Ovary (tissue), 9 donors: Measurements from ENCODE around the gene CDYL2. TPM values are rescaled to one million over a fixed set of nuclear protein-coding genes. Genes with fewer than 3 reads are reported as not detected.

Experiments used
- DNase-seq, 5 donors: peaks; one replicate each; pipeline ENCODE4 v3.0.0-alpha.2; 2019 to 2020
- H3K27ac ChIP-seq, 2 donors: fragments of 200-600 bp; one replicate each; pipeline versions ENCODE4 v1.5.1 to v1.8.0; 2019 to 2022
- H3K27me3 ChIP-seq: fragments of 200-600 bp; one replicate; pipeline ENCODE4 v1.8.0; 2022
- H3K36me3 ChIP-seq: fragments of 200-600 bp; sonication (generic); one replicate; pipeline ENCODE4 v1.5.1; 2019
- H3K4me1 ChIP-seq: one replicate; pipeline ENCODE4 v1.8.1; 2013; ENCODE audit warnings: mild to moderate bottlenecking, moderate library complexity; ENCODE audit not compliant: insufficient read depth
- H3K4me3 ChIP-seq: fragments of 200-600 bp; sonication (generic); one replicate; pipeline ENCODE4 v1.5.1; 2017
- H3K9me3 ChIP-seq, 2 donors: fragments of 200-600 bp in 1 of 2; sonication (generic) in 1 of 2; one replicate each; pipeline versions ENCODE4 v1.5.1 to v1.8.1; 2013 to 2019; ENCODE audit warnings: mild to moderate bottlenecking in 1 of 2, moderate library complexity in 1 of 2
- EP300 ChIP-seq: sonication (generic); formaldehyde crosslinking; IDR thresholded peaks from one replicate; pipeline ENCODE4 v1.6.1; 2017; ENCODE audit warnings: antibody characterized with exemption
- POLR2A ChIP-seq: fragments of 450-650 bp; IDR thresholded peaks from one replicate; pipeline ENCODE4 v1.6.1; 2017; ENCODE audit warnings: antibody characterized with exemption, mild to moderate bottlenecking, moderate library complexity
- WGBS, 3 donors: extraction: QIAGEN DNeasy Blood & Tissue Kit in 1 of 3; methylation state at CpG; one replicate each; pipeline versions ENCODE4 v1.1.5 to v1.1.7; 2013 to 2017; 5-methylcytosine and 5-hydroxymethylcytosine counted together
- intact Hi-C, 4 donors: fragments of 100-400 bp; cut with DNase I; formaldehyde crosslinking; loops; one replicate each; pipeline versions ENCODE4 v1.11.0 to v1.15.1; 2022 to 2023
- polyA plus RNA-seq, 2 donors: library from polyadenylated mRNA; stranded (reverse); fragments of 200-250 nt in 1 of 2; fragments of 350-450 nt in 1 of 2; fragmentation: Illumina TruSeq in 1 of 2; extraction: RNeasy Lipid Tissue Mini Kit (QIAGEN cat#74804) in 1 of 2; gene quantifications; one replicate each; pipeline ENCODE4 v1.2.3, GENCODE V29; 2013 to 2014
- total RNA-seq, 7 donors: library from RNA; depleted of rRNA in 2 of 7; stranded (reverse); fragments of >200 nt in 2 of 7; fragmentation: NEBNext Ultra II Directional in 3 of 7; extraction: Animal tissue kit (Norgen Biotek cat#: 25700) in 3 of 7; gene quantifications; one replicate each; pipeline versions ENCODE4 v1.1.0 to v1.2.4, GENCODE V29; 2016 to 2023
- TF ChIP-seq, protein P1 (sequence below), 3 donors: fragments of 450-650 bp in 2 of 3; fragments of 200-600 bp in 1 of 3; IDR thresholded peaks; one replicate each; pipeline versions ENCODE4 v1.5.1 to v1.8.0; 2016 to 2022; ENCODE audit warnings: antibody characterized with exemption in 3 of 3, mild to moderate bottlenecking in 1 of 3
- donor health status: DM: no; HTN: no; CAD: no; lungs with moderate emphysema.
- donor health status: DM: no; HTN: no; CAD: no.
- donor health status: Bipolar disorder and iron deficiency.
- donor health status: DM: yes; HTN: yes; CAD: no.
- donor health status: DM: no; HTN: no; CAD: no.
- donor health status: DM: yes; HTN: yes; CAD: no.

The CDYL2 gene
- total and polyA plus RNA-seq, 9 donors, result 0.48 to 4.4 (median 1.8) TPM

DNA sequence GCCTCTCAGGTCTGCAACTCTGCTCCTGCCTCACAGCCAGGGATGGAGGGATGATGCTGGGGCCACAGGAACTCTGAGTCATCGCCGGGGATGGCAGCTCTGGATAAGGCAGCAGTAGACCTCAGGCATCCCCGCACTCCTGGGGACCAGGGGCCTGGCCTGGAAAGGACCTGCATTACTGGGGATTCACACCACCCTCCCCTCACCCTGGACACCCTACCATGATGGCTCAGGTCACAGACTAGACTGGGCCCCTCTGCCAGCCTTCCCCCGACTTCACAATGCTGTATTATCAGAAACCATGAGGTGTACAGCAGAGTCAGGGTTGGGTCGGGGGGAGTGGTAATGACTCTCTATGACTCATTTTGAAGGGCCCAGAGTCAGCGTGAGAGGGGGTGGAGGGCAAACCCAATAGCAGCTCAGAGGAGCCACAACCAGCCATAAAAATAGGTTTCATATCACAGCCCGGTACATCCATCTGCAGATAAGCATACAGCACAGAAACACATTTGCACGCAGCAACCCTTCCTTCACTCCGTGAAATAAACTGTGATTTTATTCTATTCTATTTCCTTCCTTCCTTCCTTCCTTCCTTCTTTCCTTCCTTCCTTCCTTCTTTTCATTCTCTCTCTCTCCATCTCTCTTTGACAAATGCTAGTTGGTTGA, 234.8 kb downstream of the CDYL2 start:
- Histone ChIP-seq H3K9me3 (no peaks in the 10 kb centered on the region), H3K4me1 (no peaks in the 10 kb centered on the region), H3K36me3 (no peaks in the 10 kb centered on the region), H3K27me3 (no peaks in the 10 kb centered on the region), H3K4me3 (no peak overlapping the region), H3K27ac (no peak overlapping the region)
- WGBS, 3 donors, result 54 to 70% (median 57%) methylated on average over 9 of the region's 9 CpGs
- no peak for TF ChIP-seq POLR2A
- TF ChIP-seq EP300, result no peak
- TF ChIP-seq, protein P1, sequence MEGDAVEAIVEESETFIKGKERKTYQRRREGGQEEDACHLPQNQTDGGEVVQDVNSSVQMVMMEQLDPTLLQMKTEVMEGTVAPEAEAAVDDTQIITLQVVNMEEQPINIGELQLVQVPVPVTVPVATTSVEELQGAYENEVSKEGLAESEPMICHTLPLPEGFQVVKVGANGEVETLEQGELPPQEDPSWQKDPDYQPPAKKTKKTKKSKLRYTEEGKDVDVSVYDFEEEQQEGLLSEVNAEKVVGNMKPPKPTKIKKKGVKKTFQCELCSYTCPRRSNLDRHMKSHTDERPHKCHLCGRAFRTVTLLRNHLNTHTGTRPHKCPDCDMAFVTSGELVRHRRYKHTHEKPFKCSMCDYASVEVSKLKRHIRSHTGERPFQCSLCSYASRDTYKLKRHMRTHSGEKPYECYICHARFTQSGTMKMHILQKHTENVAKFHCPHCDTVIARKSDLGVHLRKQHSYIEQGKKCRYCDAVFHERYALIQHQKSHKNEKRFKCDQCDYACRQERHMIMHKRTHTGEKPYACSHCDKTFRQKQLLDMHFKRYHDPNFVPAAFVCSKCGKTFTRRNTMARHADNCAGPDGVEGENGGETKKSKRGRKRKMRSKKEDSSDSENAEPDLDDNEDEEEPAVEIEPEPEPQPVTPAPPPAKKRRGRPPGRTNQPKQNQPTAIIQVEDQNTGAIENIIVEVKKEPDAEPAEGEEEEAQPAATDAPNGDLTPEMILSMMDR (IDR thresholded peaks at IDR 0.05), result no peak
- intact Hi-C loops, result no loop called here
- DNase-seq, result no peak

DNA sequence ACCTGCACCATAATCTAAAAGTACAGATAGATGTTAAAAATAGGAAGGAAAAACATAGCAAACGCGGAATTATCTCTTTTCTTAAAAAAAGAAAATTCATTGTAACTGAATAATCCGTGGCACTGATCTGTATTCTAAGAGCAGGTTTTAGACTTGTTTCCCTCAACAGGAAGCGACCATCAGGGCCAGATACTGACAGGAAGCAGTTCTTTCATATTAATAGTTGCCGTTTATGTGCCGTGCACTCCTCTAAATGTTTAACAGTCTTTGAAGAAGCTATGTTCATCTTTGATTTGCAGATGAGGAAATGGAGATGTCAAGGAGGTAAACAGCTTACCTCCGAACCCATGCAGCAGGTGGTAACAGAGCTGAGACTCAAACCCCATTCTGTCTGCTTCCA, 240.0 kb downstream of the CDYL2 start:
- Histone ChIP-seq H3K27ac (no peak overlapping the region), H3K4me3 (no peak overlapping the region), H3K36me3 (no peaks in the 10 kb centered on the region), H3K9me3 (no peaks in the 10 kb centered on the region), H3K27me3 (no peaks in the 10 kb centered on the region), H3K4me1 (no peaks in the 10 kb centered on the region)
- 58 to 60% (median 59%) methylated on average over 7 of the region's 7 CpGs for WGBS, 3 donors
- TF ChIP-seq EP300 (no peak), POLR2A (no peak)
- TF ChIP-seq, protein P1 (IDR thresholded peaks at IDR 0.05), result no peak
- intact Hi-C loops, result no loop called here
- no peak for DNase-seq

DNA sequence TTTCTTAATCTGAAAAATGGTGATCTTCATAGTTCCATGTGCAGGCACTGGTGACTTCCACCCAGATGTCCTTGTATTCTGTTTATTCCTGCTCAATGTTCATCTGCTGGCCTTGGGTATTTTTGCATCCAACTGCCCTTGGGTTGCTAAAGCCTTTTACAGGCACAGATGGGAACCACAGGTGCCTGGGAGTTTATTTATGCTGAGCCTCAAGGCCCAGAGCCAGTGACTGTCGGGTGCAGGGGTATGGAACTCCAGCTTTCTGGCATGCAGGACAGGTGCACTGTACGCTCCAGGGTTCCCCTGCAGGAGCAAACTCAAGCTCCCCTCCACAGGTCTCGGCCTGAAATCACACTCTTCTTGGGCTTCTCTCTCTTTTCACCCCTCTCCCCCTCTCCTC, 241.3 kb downstream of the CDYL2 start:
- no peaks in the 10 kb centered on the region for H3K4me1 ChIP-seq
- H3K27me3 ChIP-seq, result no peaks in the 10 kb centered on the region
- DNase-seq, result no peak
- 67 to 79% (median 69%) methylated on average over 3 of the region's 3 CpGs for WGBS, 3 donors
- intact Hi-C loops, result no loop called here
- H3K27ac ChIP-seq, result no peak overlapping the region
- no peaks in the 10 kb centered on the region for H3K9me3 ChIP-seq
- no peak overlapping the region for H3K4me3 ChIP-seq
- TF ChIP-seq POLR2A, result no peak
- TF ChIP-seq, protein P1 (IDR thresholded peaks at IDR 0.05), result no peak
- TF ChIP-seq EP300, result no peak
- H3K36me3 ChIP-seq, result no peaks in the 10 kb centered on the region

DNA sequence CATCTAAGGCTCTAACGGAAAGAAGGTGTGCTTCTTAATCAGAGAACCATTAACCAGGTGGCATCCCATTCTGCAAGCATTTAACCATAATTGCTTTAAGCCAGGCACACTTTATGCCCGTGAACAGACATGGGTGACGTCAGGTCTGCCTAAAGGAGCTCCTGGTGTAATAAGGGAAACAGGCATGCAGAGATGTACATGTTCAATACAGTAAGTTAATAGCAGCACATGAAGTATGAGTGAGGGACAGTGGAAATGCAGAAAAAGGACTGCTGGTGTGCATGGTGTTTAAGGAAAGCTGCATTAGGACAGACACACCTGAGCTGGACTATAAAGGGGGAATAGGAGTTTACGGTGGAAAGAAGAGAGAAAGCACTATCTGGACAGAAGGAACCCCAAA, 245.0 kb downstream of the CDYL2 start:
- Histone ChIP-seq H3K27me3 (no peaks in the 10 kb centered on the region), H3K9me3 (no peaks in the 10 kb centered on the region), H3K36me3 (no peaks in the 10 kb centered on the region), H3K27ac (no peak overlapping the region), H3K4me3 (no peak overlapping the region), H3K4me1 (no peaks in the 10 kb centered on the region)
- intact Hi-C loops, result no loop called here
- TF ChIP-seq POLR2A, result no peak
- TF ChIP-seq EP300, result no peak
- TF ChIP-seq, protein P1 (IDR thresholded peaks at IDR 0.05), result no peak
- WGBS, 3 donors, result 54 to 61% (median 58%) methylated on average over 4 of the region's 4 CpGs
- DNase-seq, result no peak
